Fibroblast of villous mesenchyme (primary cell): ENCODE measurements around the gene RBBP8NL. TPM values are rescaled to one million over a fixed set of nuclear protein-coding genes. Genes with fewer than 3 reads are reported as not detected.

Experiments used
- DNase-seq: peaks from one replicate; pipeline ENCODE4 v3.0.0-alpha.2; 2010; ENCODE audit warnings: low read depth
- H3K4me3 ChIP-seq: 2 replicates; pipeline ENCODE4 v1.5.1; 2011; ENCODE audit warnings: low read depth, mild to moderate bottlenecking, low read length
- CTCF ChIP-seq: IDR thresholded peaks from 2 replicates; pipeline ENCODE4 v1.5.1; 2012; ENCODE audit warnings: low read depth, mild to moderate bottlenecking, low read length; ENCODE audit not compliant: insufficient read depth
- total RNA-seq: library from RNA; depleted of rRNA; stranded (reverse); fragments of >200 nt; gene quantifications from 2 replicates; pipeline ENCODE4 v1.2.3, GENCODE V29; 2012

Gene RBBP8NL
- total RNA-seq, 1 donor = not detected

GRCh38 chr20:62403331-62403730 is 24.0 kb downstream of the RBBP8NL start:
- TF ChIP-seq CTCF = no peak
- H3K4me3 ChIP-seq = no peak overlapping the region
- DNase-seq = no peak

GRCh38 chr20:62402456-62403150 is 24.7 kb downstream of the RBBP8NL start:
- no peak overlapping the region for H3K4me3 ChIP-seq
- no peak for TF ChIP-seq CTCF
- no peak for DNase-seq

- H3K4me3 ChIP-seq = no peak overlapping the region
- DNase-seq = no peak
- TF ChIP-seq CTCF = peak; percentile 32
These were observed 26.0 kb downstream of the RBBP8NL start for GRCh38 chr20:62401331-62401779.

- H3K4me3 ChIP-seq = no peak overlapping the region
- no peak for TF ChIP-seq CTCF
- DNase-seq = no peak
These were observed 26.8 kb downstream of the RBBP8NL start for GRCh38 chr20:62400541-62400940.

GRCh38 chr20:62400021-62400420 is 27.3 kb downstream of the RBBP8NL start:
- TF ChIP-seq CTCF = no peak
- H3K4me3 ChIP-seq = no peak overlapping the region
- no peak for DNase-seq

- no peak for TF ChIP-seq CTCF
- no peak for DNase-seq
- H3K4me3 ChIP-seq = no peak overlapping the region
These were observed 29.1 kb downstream of the RBBP8NL start for GRCh38 chr20:62398120-62398821.
